Stomach (tissue), 9 donors: Measurements from ENCODE around the gene PDIA5. TPM values are rescaled to one million over a fixed set of nuclear protein-coding genes. Genes with fewer than 3 reads are reported as not detected.

ENCODE experiments used
- DNase-seq, 2 donors: peaks; one replicate each; pipeline versions ENCODE4 v3.0.0 to v3.0.0-alpha.2; 2013 to 2019
- H3K27ac ChIP-seq, 5 donors: fragments of 200-600 bp in 4 of 5; sonication (generic) in 4 of 5; one replicate each; pipeline ENCODE4 v1.5.1; 2013 to 2019; ENCODE audit warnings: mild to moderate bottlenecking in 1 of 5, moderate library complexity in 1 of 5
- H3K27me3 ChIP-seq, 3 donors: fragments of 200-600 bp; sonication (generic); one replicate each; pipeline ENCODE4 v1.5.1; 2017 to 2019; ENCODE audit warnings: mixed run types in 1 of 3
- H3K36me3 ChIP-seq, 4 donors: fragments of 200-600 bp; sonication (generic); 1 replicate in 3 of 4; 2 replicates in 1 of 4; pipeline ENCODE4 v1.5.1; 2016 to 2019
- H3K4me1 ChIP-seq, 4 donors: fragments of 200-600 bp; sonication (generic); one replicate each; pipeline ENCODE4 v1.5.1; 2016 to 2019
- H3K4me3 ChIP-seq, 4 donors: fragments of 200-600 bp; sonication (generic) in 3 of 4; one replicate each; pipeline ENCODE4 v1.5.1; 2016 to 2019; ENCODE audit warnings: mild to moderate bottlenecking in 1 of 4
- H3K9me3 ChIP-seq, 4 donors: fragments of 200-600 bp; sonication (generic); one replicate each; pipeline ENCODE4 v1.5.1; 2016 to 2019
- EP300 ChIP-seq: sonication (generic); formaldehyde crosslinking; IDR thresholded peaks from one replicate; pipeline ENCODE4 v1.6.1; 2017; ENCODE audit warnings: antibody characterized with exemption
- POLR2A ChIP-seq, 4 donors: fragments of 450-650 bp; IDR thresholded peaks; one replicate each; pipeline ENCODE4 v1.6.1; 2016; ENCODE audit warnings: antibody characterized with exemption in 4 of 4, control low read depth in 2 of 4, mild to moderate bottlenecking in 1 of 4, moderate library complexity in 1 of 4
- POLR2AphosphoS5 ChIP-seq, 3 donors: sonication (generic); formaldehyde crosslinking; IDR thresholded peaks; one replicate each; pipeline ENCODE4 v1.6.1; 2016; ENCODE audit warnings: antibody characterized with exemption in 3 of 3
- WGBS, 5 donors: extraction: QIAGEN DNeasy Blood & Tissue Kit in 3 of 5; methylation state at CpG; one replicate each; pipeline versions ENCODE4 v1.1.5 to v1.1.7; 2013 to 2018; 5-methylcytosine and 5-hydroxymethylcytosine counted together
- intact Hi-C: fragments of 100-400 bp; cut with DNase I; formaldehyde crosslinking; loops from one replicate; pipeline ENCODE4 v1.15.1; 2023; ENCODE audit warnings: low total_unique reads
- polyA plus RNA-seq, 3 donors: library from polyadenylated mRNA; stranded (reverse); fragments of 200-250 nt; gene quantifications; one replicate each; pipeline ENCODE4 v1.2.3, GENCODE V29; 2013
- total RNA-seq, 5 donors: library from RNA; depleted of rRNA; stranded (reverse); fragments of >200 nt; gene quantifications; one replicate each; pipeline versions ENCODE4 v1.1.0 to v1.2.3, GENCODE V29; 2014 to 2016
- TF ChIP-seq, protein P1 (sequence below), 7 experiments: fragments of 450-650 bp in 4 of 7; fragments of 200-600 bp in 3 of 7; sonication (generic) in 3 of 7; IDR thresholded peaks; one replicate each; pipeline ENCODE4 v1.5.1; 2016 to 2019; ENCODE audit warnings: antibody characterized with exemption in 7 of 7, control low read depth in 2 of 7, mild to moderate bottlenecking in 1 of 7
- donor health status: healthy with polysubstance abuse.
- donor health status: Bipolar disorder and iron deficiency.
- donor health status: healthy.

Gene PDIA5
- total and polyA plus RNA-seq, 8 donors, result 13.9 to 75.3 (median 35.0) TPM

DNA sequence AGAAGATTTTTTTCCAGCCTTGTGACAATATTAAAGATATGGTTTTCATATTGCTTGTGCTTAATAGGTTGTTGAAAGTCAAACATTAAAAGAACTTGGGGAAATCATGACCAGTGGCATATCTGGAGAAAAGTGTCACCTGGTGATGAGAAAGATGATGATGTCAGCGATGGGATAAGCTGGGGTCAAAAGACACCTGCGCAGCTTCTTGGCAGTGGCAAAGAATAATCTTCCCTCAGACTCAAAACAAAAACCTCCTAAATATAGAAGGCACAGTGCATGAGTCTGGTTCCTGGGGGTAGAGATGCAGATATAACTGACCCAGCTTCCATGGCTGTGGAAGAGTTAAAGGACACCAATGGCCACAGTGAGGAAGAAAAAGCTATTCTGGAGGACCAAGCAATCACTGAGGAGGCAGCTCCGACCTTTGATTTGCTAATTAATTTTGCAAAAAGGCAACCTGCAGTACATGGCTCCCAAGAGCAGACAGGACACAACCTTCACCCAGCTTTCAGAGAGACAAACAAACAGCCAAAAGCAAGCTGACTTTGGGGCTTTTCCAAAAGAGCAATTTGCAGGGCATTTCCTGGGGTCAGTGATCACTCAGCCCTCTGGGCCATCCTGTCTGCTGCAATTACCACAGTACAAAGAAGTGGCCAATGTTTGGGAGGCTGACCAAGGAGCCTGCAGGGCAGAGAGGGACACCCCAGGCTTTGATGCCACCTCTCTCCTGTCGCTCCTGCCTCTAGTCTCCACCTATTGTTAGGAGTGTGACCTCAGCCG, 21.7 kb upstream of the PDIA5 start:
- no peaks in the 10 kb centered on the region for H3K36me3 ChIP-seq
- no peaks in the 10 kb centered on the region for H3K4me1 ChIP-seq
- no peaks in the 10 kb centered on the region for H3K9me3 ChIP-seq
- 67 to 76% (median 71%) methylated on average over 5 of the region's 5 CpGs for WGBS, 5 donors
- no peak for TF ChIP-seq EP300
- no peak for TF ChIP-seq POLR2AphosphoS5 (IDR thresholded peaks at IDR 0.05)
- TF ChIP-seq, protein P1, sequence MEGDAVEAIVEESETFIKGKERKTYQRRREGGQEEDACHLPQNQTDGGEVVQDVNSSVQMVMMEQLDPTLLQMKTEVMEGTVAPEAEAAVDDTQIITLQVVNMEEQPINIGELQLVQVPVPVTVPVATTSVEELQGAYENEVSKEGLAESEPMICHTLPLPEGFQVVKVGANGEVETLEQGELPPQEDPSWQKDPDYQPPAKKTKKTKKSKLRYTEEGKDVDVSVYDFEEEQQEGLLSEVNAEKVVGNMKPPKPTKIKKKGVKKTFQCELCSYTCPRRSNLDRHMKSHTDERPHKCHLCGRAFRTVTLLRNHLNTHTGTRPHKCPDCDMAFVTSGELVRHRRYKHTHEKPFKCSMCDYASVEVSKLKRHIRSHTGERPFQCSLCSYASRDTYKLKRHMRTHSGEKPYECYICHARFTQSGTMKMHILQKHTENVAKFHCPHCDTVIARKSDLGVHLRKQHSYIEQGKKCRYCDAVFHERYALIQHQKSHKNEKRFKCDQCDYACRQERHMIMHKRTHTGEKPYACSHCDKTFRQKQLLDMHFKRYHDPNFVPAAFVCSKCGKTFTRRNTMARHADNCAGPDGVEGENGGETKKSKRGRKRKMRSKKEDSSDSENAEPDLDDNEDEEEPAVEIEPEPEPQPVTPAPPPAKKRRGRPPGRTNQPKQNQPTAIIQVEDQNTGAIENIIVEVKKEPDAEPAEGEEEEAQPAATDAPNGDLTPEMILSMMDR (IDR thresholded peaks at IDR 0.05), result no peak
- no peak for TF ChIP-seq POLR2A (IDR thresholded peaks at IDR 0.05)
- intact Hi-C loops, result no loop called here
- H3K4me3 ChIP-seq, result no peak overlapping the region
- H3K27me3 ChIP-seq, result no peaks in the 10 kb centered on the region
- DNase-seq, result no peak
- no peak overlapping the region for H3K27ac ChIP-seq

DNA sequence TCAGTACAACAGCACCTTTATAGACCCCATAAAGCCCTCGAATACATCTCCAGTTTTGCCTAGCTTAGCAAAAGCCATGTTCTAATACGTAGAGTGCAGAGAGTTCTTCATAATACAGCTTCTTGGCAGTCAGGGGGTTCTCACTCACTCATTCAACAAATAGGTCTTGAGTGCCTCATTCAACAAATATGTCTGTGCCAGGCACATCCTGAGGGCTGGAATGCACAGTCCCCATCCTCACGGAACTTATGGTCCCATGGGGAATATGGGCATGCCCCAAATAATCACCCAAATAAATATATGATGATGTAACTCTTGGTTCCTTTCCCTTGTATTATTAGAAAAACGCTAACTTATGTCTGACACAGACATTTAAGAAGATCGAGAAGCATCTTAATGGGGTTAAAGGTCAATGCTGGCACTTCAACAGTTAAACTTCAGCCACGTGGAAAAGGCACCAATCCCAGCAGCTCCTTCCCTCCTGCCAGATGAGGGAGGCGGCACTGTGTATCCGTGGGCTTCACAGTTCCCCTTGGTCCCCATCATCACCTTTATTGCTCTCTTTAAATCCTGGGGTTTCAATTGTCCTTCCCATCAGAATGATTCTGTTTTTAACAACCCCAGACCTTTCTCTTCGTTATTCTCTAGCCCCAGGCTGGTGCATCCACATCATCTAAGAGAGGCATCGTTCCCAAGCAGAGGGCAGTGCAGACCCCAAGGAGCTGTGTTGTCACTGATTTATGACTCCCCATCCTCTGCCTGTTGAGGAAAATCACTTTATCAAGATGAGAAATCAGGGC, 20.4 kb upstream of the PDIA5 start:
- H3K4me3 ChIP-seq, result no peak overlapping the region
- H3K27ac ChIP-seq, result no peak overlapping the region
- H3K36me3 ChIP-seq, result no peaks in the 10 kb centered on the region
- no peak for DNase-seq
- no peaks in the 10 kb centered on the region for H3K9me3 ChIP-seq
- H3K27me3 ChIP-seq, result no peaks in the 10 kb centered on the region
- 60 to 69% (median 66%) methylated on average over 10 of the region's 10 CpGs for WGBS, 5 donors
- no peaks in the 10 kb centered on the region for H3K4me1 ChIP-seq
- TF ChIP-seq, protein P1 (IDR thresholded peaks at IDR 0.05), result no peak
- TF ChIP-seq EP300, result no peak
- intact Hi-C loops, result no loop called here

DNA sequence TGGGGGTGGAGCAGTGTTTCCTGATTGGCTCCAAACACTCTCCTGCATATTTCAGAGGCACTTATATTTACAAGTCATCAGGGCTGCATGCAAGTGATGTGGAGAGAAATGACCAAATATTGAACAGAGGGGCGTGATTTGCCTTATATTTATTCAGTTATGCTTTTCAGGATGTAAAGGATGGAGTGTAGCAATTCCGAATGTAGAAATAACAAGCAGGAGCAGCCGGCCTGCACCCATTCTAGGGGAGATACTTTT, 19.8 kb upstream of the PDIA5 start:
- Histone ChIP-seq H3K4me1 (no peaks in the 10 kb centered on the region), H3K9me3 (no peaks in the 10 kb centered on the region), H3K4me3 (no peak overlapping the region), H3K27me3 (no peaks in the 10 kb centered on the region), H3K36me3 (no peaks in the 10 kb centered on the region), H3K27ac (no peak overlapping the region)
- intact Hi-C loops, result no loop called here
- 79 to 89% (median 82%) methylated on average over 3 of the region's 3 CpGs for WGBS, 5 donors
- DNase-seq, result no peak
- TF ChIP-seq POLR2A (IDR thresholded peaks at IDR 0.05) (no peak), EP300 (no peak), POLR2AphosphoS5 (IDR thresholded peaks at IDR 0.05) (no peak)
- TF ChIP-seq, protein P1 (IDR thresholded peaks at IDR 0.05), result no peak

DNA sequence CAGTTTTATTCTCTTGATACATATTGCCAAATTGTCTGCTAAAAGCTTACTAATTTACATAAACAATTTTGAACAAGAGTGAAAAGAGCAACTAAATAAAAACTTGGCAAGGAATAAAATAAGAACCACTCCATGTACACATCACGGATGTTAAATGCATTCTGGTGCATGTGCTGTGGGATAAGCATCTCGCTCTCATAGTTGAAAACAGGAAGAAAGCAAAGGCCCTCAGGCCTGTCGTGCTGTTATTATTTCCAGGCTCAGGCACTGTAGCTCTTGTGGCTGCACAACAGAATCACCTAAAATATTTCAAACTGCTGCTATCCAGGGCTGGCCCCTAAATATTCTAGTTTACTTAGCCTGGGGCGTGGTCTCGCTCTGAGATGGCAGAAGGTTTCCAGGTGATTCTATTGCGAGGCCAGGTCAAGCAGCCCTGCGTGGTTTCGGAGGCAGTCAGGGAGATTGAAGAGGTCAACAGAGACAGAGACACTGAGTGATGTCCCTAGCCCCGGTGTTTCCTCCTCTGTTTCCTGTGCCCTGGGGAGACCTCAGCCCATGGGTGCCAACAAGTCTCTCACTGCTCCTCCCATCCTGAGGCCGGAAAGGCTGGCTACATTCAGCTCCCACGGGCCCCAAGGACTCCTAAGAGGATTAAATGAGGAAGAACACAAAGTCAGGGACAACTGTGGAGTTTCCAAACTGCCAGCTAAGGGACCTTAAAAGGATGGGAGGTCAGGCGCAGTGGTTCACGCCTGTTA, 18.2 kb upstream of the PDIA5 start:
- 72 to 79% (median 75%) methylated on average over 13 of the region's 13 CpGs for WGBS, 5 donors
- H3K4me3 ChIP-seq, result no peak overlapping the region

More for the DNA sequence above, 18.2 kb upstream of the PDIA5 start:
- H3K9me3 ChIP-seq, result no peaks in the 10 kb centered on the region
- no peak for DNase-seq
- H3K36me3 ChIP-seq, result no peaks in the 10 kb centered on the region
- H3K27ac ChIP-seq, result no peak overlapping the region
- no peaks in the 10 kb centered on the region for H3K27me3 ChIP-seq
- intact Hi-C loops, result no loop called here
- no peaks in the 10 kb centered on the region for H3K4me1 ChIP-seq
- no peak for TF ChIP-seq EP300
- TF ChIP-seq POLR2AphosphoS5 (IDR thresholded peaks at IDR 0.05), result no peak
- TF ChIP-seq, protein P1 (IDR thresholded peaks at IDR 0.05), result no peak
- TF ChIP-seq POLR2A (IDR thresholded peaks at IDR 0.05), result no peak
